GM13976 (cell line): ENCODE measurements around the gene GLRA3.

Experiments
- DNase-seq: peaks from one replicate; pipeline ENCODE4 v3.0.0; 2012; ENCODE audit warnings: low spot score
- in situ Hi-C: fragments of 300-500 bp; cut with MboI; formaldehyde crosslinking; loops from one replicate; pipeline ENCODE4 v1.12.0; 2022; ENCODE audit warnings: low sequenced_read_pairs, mixed read lengths, inconsistent platforms; ENCODE audit not compliant: unreplicated experiment
- TF ChIP-seq, protein P1 (sequence below): IDR thresholded peaks from 2 replicates; pipeline ENCODE4 v1.5.1; 2012; ENCODE audit warnings: borderline replicate concordance, mild to moderate bottlenecking; ENCODE audit not compliant: insufficient read depth; ENCODE audit errors: extremely low read depth, missing control alignments, control extremely low read depth

The GLRA3 gene

DNA sequence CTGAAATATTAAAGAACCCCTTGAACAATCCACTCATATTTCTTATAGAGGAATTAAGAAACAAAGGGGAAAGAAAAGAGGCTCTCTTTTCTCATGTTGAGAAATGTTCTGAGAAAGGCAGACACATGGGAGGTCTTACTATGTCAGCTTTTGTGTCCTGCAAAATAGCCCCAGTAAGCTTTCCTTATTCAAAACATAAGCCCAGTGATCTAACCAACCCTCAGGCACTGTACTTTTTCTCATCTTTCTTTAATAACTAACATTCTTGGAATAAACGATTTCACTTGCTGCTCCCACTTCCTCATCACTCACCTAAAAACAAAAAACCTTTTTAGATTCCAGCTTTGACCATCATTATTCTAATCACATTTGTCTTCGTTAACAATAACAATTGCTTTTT lies 115.9 kb downstream of the GLRA3 start:
- in situ Hi-C loops: loop anchor here (10.0 kb wide), 1 partner anchor 348 kb away; no protein-coding TSS in a partner anchor
- TF ChIP-seq, protein P1, sequence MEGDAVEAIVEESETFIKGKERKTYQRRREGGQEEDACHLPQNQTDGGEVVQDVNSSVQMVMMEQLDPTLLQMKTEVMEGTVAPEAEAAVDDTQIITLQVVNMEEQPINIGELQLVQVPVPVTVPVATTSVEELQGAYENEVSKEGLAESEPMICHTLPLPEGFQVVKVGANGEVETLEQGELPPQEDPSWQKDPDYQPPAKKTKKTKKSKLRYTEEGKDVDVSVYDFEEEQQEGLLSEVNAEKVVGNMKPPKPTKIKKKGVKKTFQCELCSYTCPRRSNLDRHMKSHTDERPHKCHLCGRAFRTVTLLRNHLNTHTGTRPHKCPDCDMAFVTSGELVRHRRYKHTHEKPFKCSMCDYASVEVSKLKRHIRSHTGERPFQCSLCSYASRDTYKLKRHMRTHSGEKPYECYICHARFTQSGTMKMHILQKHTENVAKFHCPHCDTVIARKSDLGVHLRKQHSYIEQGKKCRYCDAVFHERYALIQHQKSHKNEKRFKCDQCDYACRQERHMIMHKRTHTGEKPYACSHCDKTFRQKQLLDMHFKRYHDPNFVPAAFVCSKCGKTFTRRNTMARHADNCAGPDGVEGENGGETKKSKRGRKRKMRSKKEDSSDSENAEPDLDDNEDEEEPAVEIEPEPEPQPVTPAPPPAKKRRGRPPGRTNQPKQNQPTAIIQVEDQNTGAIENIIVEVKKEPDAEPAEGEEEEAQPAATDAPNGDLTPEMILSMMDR: no peak
- DNase-seq: no peak

DNA sequence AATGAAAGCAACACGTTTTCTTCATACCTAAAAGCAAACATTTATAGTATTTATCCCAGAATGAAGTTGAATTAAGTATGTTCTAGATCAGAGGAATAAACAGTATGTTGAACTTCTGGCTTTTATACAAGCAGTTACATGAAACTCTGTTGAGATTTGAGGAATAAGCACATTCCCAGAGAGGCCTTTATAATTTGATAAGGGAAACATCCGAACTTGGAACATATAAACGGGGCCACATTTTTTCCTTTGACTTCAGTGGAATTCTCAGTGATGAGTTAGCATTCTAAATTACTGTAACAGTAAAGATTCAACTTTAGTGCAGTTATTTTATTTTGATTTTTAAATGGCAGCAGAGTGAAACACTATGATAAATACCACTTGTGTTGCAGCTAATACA lies 119.5 kb downstream of the GLRA3 start:
- DNase-seq: no peak
- in situ Hi-C loops: no loop called here
- TF ChIP-seq, protein P1: no peak

DNA sequence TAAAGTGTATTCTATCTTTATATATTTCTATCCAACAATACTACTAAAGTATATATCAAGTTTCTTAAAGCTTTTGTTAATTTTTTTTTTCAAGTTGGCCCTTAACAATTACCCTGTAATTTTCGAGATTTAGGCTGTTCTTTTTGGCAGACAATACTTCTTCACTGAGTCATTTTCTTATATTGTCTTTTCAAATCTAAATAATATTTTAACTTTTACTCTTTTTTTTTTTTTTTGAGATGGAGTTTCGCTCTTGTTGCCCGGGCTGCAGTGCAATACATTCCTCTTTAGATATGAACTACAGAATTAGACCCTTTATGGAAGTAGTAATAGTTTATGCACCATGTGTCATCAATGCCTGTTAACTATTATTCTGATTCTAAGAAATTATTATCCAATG lies 120.7 kb downstream of the GLRA3 start:
- DNase-seq: no peak
- in situ Hi-C loops: no loop called here
- TF ChIP-seq, protein P1: no peak

DNA sequence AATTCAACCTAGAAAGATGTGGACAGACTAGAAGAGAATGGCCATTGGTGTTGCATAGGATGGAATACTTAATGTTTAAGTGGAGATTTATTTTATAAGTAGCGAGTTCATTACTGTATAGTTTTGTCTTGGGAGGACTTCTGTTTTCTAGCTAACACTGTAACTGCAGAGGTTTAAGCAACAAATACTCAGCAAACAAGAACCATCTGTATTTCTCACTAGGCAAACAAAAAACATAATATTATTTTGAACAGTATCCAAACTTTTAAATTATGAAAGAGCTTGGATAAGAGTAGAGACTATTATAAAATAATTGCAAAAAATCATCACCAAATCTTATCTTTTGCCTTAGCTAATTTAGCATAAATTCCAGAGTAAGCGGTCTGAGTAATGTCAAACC lies 121.1 kb downstream of the GLRA3 start:
- in situ Hi-C loops: no loop called here
- TF ChIP-seq, protein P1: no peak

DNA sequence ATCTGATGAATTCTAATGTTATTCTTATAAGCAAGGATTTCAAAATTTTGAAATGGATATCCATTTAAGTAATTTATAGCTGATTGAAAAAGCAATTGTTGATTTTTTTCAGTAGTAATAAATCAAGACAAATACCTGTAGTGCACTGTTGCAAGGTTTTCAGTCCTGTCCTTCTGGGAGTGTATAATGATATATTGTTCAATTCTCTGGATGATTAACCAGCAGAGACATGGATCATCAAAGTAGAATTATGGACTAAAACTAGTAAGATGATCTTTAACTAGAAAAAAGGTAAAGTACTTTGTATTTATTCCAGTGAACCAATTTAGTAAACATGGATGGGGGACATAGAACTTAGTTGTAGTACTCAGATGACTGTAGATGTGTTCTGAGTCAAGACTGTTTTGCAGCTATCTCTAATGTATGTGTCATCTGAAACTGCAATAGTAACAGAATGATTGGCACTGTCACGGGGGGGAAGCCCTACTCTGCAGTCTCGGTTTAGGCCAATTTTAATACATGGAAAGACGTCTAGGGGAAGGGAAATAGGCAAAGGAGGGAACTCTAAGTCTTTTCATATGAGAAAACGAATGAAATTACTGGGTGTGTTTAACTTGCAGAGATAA lies 121.9 kb downstream of the GLRA3 start:
- TF ChIP-seq, protein P1: no peak
- peak; percentile 29 for DNase-seq
- in situ Hi-C loops: no loop called here

More for the DNA sequence above, 121.1 kb downstream of the GLRA3 start:
- DNase-seq: no peak

DNA sequence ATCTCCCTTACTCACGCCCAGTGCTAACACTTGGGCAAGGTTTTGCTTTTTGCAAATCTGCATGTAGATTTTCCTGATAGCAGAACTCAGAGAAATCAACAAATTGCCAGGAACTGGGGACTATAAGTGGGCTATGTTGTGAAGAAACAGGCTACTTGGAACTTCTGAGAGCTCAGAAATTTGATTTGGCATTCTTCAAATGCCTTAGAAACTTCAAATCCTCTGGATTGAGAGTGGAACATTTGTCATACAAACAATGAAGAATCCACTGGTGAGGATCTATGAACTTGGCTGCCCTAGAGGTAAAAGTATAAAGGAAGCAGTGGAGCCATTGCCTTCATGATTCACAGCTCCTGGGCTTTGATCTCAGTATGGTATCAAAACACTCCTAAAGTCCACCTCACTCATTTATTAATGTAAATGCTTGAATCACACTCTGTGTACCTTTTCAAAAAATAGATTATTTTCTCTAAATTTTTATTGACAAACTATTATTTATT lies 126.0 kb downstream of the GLRA3 start:
- TF ChIP-seq, protein P1: no peak
- in situ Hi-C loops: no loop called here
- no peak for DNase-seq
